Measurements from ENCODE around the gene ZRANB3.
"Not testable (repeated sequence)": the region's sequence is repeated elsewhere in the genome, so short reads cannot be mapped to it uniquely, and the experiment has no call there.

Gene ZRANB3

GRCh38 chr2:135125940-135126339, 405.1 kb downstream of the ZRANB3 start:
- no peak for DNase-seq (ENCODE audit: low spot score)

- DNase-seq (ENCODE audit: low spot score) = no peak
Observed at GRCh38 chr2:135124924-135125886, 405.8 kb downstream of the ZRANB3 start.

DNA sequence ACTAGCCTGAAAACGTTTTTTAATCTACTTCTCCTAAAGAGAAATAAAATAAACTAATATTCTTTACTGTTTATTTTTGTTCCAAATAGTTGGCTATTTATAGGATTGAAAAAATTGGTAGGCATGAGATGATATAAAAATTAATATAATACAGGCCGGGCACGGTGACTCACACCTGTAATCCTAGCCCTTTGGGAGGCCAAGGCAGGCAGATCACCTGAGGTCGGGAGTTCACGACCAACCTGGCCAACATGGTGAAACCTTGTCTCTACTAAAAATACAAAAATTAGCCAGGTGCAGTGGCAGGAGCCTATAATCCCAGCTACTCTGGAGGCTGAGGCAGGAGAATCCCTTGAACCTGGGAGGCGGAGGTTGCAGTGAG, 409.4 kb downstream of the ZRANB3 start:
- DNase-seq (ENCODE audit: low spot score) = not testable (repeated sequence)

GRCh38 chr2:135121016-135121657, 409.9 kb downstream of the ZRANB3 start:
- DNase-seq (ENCODE audit: low spot score) = no peak

- DNase-seq (ENCODE audit: low spot score) = no peak
Observed at GRCh38 chr2:135119582-135119981, 411.4 kb downstream of the ZRANB3 start.

DNA sequence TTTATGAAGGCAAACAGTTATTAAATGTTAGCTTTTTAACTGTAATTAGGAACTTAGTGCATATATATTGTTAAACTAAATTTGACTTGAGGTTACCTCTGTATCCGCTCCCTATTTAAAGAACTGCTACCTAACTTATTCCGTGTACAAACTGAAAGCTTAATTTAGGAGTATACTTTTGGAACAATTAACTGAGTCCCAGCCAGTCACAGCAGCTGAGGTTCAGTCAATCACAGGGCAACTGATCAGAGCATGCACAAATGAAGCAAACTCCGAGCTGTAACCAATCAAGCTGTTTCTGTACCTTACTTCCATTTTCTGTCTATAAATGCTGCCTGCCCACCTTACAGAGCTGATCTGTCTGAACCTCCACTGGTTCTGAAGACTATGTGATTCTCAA, 417.7 kb downstream of the ZRANB3 start:
- no peak for DNase-seq (ENCODE audit: low spot score)

GRCh38 chr2:135105513-135106316, 425.3 kb downstream of the ZRANB3 start:
- DNase-seq (ENCODE audit: low spot score) = not testable (repeated sequence)

- DNase-seq (ENCODE audit: low spot score) = no peak
Observed at GRCh38 chr2:135103843-135104242, 427.2 kb downstream of the ZRANB3 start.

DNA sequence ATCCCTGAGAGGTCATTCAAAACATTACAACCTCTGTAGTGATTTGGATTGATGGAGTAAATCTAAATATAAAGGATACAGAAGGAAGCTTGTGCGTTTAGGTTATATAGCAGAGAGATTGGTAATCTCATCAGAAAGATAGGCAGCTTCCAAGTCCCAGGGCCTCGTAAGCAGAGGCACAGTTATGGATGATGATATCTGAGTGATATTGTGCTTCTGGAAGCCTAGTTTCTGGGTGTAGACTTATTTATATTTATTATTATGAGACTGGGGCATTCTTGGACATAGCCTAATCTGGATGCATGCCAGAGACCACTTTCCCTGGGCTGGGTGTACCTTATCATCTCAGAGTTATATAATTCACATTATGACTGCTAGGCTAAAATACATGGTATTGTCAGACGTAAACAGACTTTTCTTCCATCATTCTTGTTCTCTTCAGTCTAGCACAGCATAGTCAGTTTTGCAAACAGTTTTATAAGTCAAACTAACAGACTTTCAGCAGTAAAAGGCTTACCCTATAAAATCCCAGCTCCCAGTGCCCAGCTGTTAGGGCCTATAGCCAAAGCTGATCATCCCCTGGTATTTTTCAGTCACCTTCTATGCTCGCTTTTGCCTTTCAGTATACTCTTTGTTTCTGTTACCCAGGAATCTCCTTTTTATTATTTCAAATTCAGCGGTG, 431.1 kb downstream of the ZRANB3 start:
- DNase-seq (ENCODE audit: low spot score) = no peak

GRCh38 chr2:135097532-135098231, 433.3 kb downstream of the ZRANB3 start:
- DNase-seq (ENCODE audit: low spot score) = no peak

GRCh38 chr2:135096665-135097446, 434.2 kb downstream of the ZRANB3 start:
- DNase-seq (ENCODE audit: low spot score) = no peak

- DNase-seq (ENCODE audit: low spot score) = no peak
Observed at GRCh38 chr2:135095591-135095990, 435.4 kb downstream of the ZRANB3 start.

DNA sequence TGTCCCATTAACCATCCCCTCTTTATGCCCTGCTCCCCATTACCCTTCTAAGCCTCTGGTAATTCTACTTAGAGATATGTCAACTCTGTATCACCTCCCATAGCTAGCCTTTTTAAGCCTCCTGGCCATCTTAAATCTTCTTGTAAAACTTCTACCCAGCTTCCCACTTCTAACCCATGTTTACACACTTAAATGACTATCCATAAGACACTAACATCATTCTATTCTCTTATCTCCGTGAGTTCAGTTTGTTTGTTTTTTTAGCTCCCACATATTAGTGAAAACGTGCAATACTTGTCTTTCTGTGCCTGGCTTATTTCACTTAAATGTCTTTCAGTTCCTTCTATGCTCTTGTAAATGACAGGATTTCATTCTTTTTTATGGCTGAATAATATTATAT, 436.5 kb downstream of the ZRANB3 start:
- DNase-seq (ENCODE audit: low spot score) = no peak

GRCh38 chr2:135093670-135094330, 437.2 kb downstream of the ZRANB3 start:
- no peak for DNase-seq (ENCODE audit: low spot score)

DNA sequence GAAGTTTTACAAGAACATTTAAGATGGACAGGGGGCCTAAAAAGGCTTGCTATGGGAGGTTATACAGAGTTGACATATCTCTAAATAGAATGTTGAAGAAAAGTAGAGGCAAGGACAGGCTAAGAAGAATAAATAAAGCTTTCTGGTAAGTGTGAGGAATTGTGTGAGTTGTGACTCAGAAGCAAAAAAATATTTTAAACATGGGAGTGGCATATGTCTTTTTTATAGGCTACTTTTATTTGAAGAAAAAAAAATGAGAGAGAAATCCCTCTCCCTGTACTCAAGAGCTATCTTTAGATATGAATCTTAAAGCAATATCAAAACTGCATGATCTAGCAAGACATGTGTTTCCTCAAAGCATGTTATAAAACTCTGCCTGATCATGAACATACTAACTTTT, 437.8 kb downstream of the ZRANB3 start:
- no peak for DNase-seq (ENCODE audit: low spot score)

DNA sequence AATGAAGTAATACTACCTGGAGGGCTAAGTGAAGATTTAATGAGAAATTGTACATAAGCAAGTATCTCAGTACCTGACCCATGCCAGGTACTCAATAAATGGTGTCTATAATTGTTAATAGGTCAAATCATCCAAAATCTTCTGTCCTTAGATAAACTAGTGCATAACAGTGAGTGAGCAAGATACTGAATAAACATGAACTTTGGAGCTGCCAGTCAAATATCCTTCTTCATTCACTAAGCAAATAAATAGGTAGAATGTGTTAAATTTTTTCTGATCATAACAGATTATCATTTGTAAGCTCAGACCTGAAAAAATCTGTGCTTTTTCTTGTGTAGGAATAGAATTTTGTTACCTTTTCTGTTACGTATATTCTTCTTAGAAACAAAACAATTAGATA, 439.3 kb downstream of the ZRANB3 start:
- DNase-seq (ENCODE audit: low spot score) = no peak

DNA sequence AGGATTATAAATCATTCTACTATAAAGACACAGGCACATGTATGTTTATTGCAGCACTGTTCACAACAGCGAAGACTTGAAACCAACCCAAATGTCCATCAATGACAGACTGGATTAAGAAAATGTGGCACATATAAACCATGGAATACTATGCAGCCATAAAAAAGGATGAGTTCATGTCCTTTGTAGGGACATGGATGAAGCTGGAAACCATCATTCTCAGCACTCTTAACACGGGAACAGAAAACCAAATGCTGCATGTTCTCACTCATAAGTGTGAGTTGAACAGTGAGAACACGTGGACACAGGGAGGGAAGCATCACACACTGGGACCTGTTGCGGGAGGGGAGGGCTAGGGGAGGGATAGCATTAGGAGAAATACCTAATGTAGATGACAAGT, 441.4 kb downstream of the ZRANB3 start:
- not testable (repeated sequence) for DNase-seq (ENCODE audit: low spot score)

Measured in AG20443 (cell line).